Pancreas (tissue), 10 donors: ENCODE data around the gene PLET1. TPM values are rescaled to one million over a fixed set of nuclear protein-coding genes. Genes with fewer than 3 reads are reported as not detected.
"Not testable (repeated sequence)": the region's sequence is repeated elsewhere in the genome, so short reads cannot be mapped to it uniquely, and the experiment has no call there.

ENCODE experiments used
- ATAC-seq, 4 donors: fragments of 200-7000 bp; cut with Tn5 transposase; one replicate each; pipeline versions ENCODE4 v1.8.0 to v1.9.1; 2020; ENCODE audit warnings: mild to moderate bottlenecking in 4 of 4, moderate library complexity in 4 of 4
- DNase-seq, 6 donors: peaks; one replicate each; pipeline ENCODE4 v3.0.0-alpha.2; 2020
- FAIRE-seq: peaks from 2 replicates; lab custom pipeline; 2012; peaks lifted over from hg19 to GRCh38; lab: Jason Lieb, UNC
- H3K27ac ChIP-seq, 4 donors: fragments of 200-600 bp; sonication (generic); 1 replicate in 3 of 4; 2 replicates in 1 of 4; pipeline versions ENCODE4 v1.5.0 to v1.8.0; 2020
- H3K27me3 ChIP-seq, 4 donors: fragments of 200-600 bp; one replicate each; pipeline ENCODE4 v1.8.0; 2021
- H3K36me3 ChIP-seq, 3 donors: fragments of 200-600 bp; sonication (generic) in 1 of 3; one replicate each; pipeline versions ENCODE4 v1.5.0 to v1.8.0; 2020 to 2021
- H3K4me1 ChIP-seq, 3 donors: fragments of 200-600 bp; one replicate each; pipeline ENCODE4 v1.8.0; 2021
- H3K4me3 ChIP-seq, 4 donors: fragments of 200-600 bp; sonication (generic) in 2 of 4; one replicate each; pipeline versions ENCODE4 v1.5.0 to v1.8.0; 2020 to 2021
- H3K9me3 ChIP-seq, 4 donors: fragments of 200-600 bp; one replicate each; pipeline ENCODE4 v1.8.0; 2021
- WGBS, 2 donors: extraction: QIAGEN DNeasy Blood & Tissue Kit; methylation state at CpG; one replicate each; pipeline ENCODE4 v1.1.7; 2013; 5-methylcytosine and 5-hydroxymethylcytosine counted together
- intact Hi-C, 3 donors: fragments of 100-400 bp; cut with DNase I; formaldehyde crosslinking; loops; one replicate each; pipeline versions ENCODE4 v1.11.1 to v1.14.2; 2022
- polyA plus RNA-seq, 2 donors: library from polyadenylated mRNA; stranded (reverse); fragments of 200-250 nt; gene quantifications; one replicate each; pipeline ENCODE4 v1.2.3, GENCODE V29; 2013
- total RNA-seq, 6 donors: library from RNA; stranded (reverse); fragmentation: NEBNext Ultra II Directional in 4 of 6; extraction: Animal tissue kit (Norgen Biotek cat#: 25700) in 4 of 6; gene quantifications; one replicate each; pipeline versions ENCODE4 v1.2.1 to v1.2.4, GENCODE V29; 2021 to 2023
- TF ChIP-seq, protein P1 (sequence below), 4 donors: fragments of 200-600 bp; sonication (generic) in 3 of 4; IDR thresholded peaks; one replicate each; pipeline versions ENCODE4 v1.5.0 to v1.8.0; 2021; ENCODE audit warnings: antibody characterized with exemption in 4 of 4
- donor health status: healthy with polysubstance abuse.
- donor health status: DM: no; HTN: no; CAD: no; lungs with moderate emphysema.
- donor health status: DM: no; HTN: no; CAD: no.
- donor health status: control.
- donor health status: control.
- donor health status: Bipolar disorder and iron deficiency.
- donor health status: DM: yes; HTN: yes; CAD: no.
- donor health status: DM: no; HTN: no; CAD: no.
- donor health status: DM: no; HTN: no; CAD: no.
- donor health status: DM: yes; HTN: yes; CAD: no.

PLET1 gene
- total and polyA plus RNA-seq, 8 donors, result not detected

DNA sequence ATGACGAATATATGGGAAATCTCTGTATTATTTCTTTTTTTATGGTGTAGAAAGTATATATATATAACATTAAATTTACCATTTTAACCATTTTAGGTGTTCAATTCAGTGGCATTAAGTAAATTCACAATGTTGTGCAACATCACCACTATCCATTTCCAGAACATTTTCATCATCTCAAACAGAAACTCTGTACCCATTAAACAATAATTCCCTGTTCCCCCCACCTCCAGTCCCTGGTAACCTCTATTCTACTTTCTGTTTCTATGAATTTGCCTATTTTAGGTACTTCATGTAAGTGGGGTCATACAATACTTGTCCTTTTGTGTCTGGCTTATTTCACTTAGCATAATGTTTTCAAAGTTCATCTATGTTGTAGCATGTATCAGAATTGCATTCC lies 49.8 kb downstream of the PLET1 start:
- WGBS, 2 donors, result 54 to 63% methylated on average over 1 of the region's 1 CpG
- no peak for FAIRE-seq
- H3K36me3 ChIP-seq, result no peaks in the 10 kb centered on the region
- no peaks in the 10 kb centered on the region for H3K9me3 ChIP-seq
- no peak for ATAC-seq
- TF ChIP-seq, protein P1, sequence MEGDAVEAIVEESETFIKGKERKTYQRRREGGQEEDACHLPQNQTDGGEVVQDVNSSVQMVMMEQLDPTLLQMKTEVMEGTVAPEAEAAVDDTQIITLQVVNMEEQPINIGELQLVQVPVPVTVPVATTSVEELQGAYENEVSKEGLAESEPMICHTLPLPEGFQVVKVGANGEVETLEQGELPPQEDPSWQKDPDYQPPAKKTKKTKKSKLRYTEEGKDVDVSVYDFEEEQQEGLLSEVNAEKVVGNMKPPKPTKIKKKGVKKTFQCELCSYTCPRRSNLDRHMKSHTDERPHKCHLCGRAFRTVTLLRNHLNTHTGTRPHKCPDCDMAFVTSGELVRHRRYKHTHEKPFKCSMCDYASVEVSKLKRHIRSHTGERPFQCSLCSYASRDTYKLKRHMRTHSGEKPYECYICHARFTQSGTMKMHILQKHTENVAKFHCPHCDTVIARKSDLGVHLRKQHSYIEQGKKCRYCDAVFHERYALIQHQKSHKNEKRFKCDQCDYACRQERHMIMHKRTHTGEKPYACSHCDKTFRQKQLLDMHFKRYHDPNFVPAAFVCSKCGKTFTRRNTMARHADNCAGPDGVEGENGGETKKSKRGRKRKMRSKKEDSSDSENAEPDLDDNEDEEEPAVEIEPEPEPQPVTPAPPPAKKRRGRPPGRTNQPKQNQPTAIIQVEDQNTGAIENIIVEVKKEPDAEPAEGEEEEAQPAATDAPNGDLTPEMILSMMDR (IDR thresholded peaks at IDR 0.05), result no peak
- no peak for DNase-seq
- no peaks in the 10 kb centered on the region for H3K4me1 ChIP-seq
- H3K4me3 ChIP-seq, result no peak overlapping the region
- intact Hi-C loops, result no loop called here
- H3K27ac ChIP-seq, result no peak overlapping the region
- H3K27me3 ChIP-seq, result no peaks in the 10 kb centered on the region

DNA sequence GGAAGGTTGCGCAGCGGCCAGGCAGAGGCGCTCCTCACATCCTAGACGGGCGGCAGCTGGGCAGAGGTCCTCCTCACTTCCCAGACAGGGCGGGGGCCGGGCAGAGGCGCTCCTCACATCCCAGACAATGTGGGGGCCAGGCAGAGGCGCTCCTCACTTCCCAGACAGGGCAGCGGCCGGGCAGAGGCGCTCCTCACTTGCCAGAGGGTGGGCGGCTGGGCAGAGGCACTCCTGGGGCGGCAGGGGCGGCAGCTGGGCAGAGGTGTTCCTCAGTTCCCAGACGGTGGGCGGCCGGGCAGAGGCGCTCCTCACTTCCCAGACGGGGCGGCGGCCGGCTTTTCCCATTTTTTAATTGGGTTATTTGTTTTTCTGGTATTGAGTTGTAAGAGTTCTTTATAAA lies 54.6 kb downstream of the PLET1 start:
- no peaks in the 10 kb centered on the region for H3K36me3 ChIP-seq
- H3K4me3 ChIP-seq, result no peak overlapping the region
- no peaks in the 10 kb centered on the region for H3K9me3 ChIP-seq
- WGBS, 2 donors, result 91 to 93% methylated on average over 23 of the region's 23 CpGs
- TF ChIP-seq, protein P1 (IDR thresholded peaks at IDR 0.05), result no peak
- no peak overlapping the region for H3K27ac ChIP-seq
- no peak for ATAC-seq
- no peak for FAIRE-seq
- H3K4me1 ChIP-seq, result no peaks in the 10 kb centered on the region
- intact Hi-C loops, result no loop called here
- DNase-seq, result no peak
- H3K27me3 ChIP-seq, result no peaks in the 10 kb centered on the region

DNA sequence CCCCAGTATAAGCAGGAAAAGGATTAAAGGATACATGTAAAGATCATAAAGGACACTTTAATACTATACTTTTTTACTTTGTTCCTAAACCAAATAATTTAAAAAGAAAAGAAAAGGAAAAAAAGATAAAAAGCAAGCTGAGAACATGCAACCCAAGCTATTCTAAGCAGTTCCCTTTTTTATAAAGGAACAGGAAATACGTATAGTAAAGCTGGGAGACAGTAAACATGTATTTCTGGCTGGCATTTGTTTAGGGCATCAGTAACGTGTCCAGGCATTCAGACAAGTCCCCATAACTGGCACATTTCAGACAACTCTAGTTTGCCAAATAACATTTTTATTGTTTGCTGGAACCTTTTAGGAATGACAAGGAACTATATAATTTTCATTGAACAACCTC lies 60.4 kb downstream of the PLET1 start:
- no peak overlapping the region for H3K4me3 ChIP-seq
- H3K4me1 ChIP-seq, result no peaks in the 10 kb centered on the region
- FAIRE-seq, result no peak
- H3K36me3 ChIP-seq, result no peaks in the 10 kb centered on the region
- no peaks in the 10 kb centered on the region for H3K9me3 ChIP-seq
- DNase-seq, result no peak
- WGBS, 2 donors, result 40 to 42% methylated on average over 2 of the region's 2 CpGs
- TF ChIP-seq, protein P1 (IDR thresholded peaks at IDR 0.05), result no peak
- intact Hi-C loops, result no loop called here
- no peaks in the 10 kb centered on the region for H3K27me3 ChIP-seq
- H3K27ac ChIP-seq, result no peak overlapping the region
- no peak for ATAC-seq

DNA sequence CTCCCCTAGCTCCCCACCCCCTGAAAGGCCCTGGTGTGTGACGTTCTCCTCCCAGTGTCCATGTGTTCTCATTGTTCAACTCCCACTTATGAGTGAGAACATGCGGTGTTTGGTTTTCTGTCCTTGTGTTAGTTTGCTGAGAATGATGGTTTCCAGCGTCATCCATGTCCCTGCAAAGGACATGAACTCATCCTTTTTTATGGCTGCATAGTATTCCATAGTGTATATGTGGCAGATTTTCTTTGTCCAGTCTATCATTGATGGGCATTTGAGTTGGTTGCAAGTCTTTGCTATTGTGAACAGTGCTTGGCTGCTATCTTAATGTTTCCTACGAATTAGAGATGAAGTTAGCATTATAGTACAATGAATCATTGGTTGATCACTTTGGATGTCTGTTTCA lies 61.6 kb downstream of the PLET1 start:
- H3K4me3 ChIP-seq, H3K27ac ChIP-seq, DNase-seq, FAIRE-seq, H3K4me1 ChIP-seq, intact Hi-C loops, H3K9me3 ChIP-seq, ATAC-seq, H3K36me3 ChIP-seq, H3K27me3 ChIP-seq: not testable (repeated sequence)
- WGBS, 2 donors, result 68 to 74% methylated on average over 4 of the region's 4 CpGs

Other genes with a start within 250 kb of the PLET1 start
- gene DLAT, start 235.5 kb downstream of the PLET1 start, total RNA-seq, result 10 to 100 TPM in 2 of 6 donors, 1 to 10 TPM in 4; 5.5 to 13.9 (median 8.6) TPM
- gene DLAT, start 235.5 kb downstream of the PLET1 start, polyA plus RNA-seq, result 1 to 10 TPM; 4.2 to 8.2 TPM
- 1 to 10 TPM in 4 of 6 donors, under 1 TPM in 2; 0.69 to 1.5 (median 1.1) TPM for gene PIH1D2, start 186.8 kb downstream of the PLET1 start, total RNA-seq
- 1 to 10 TPM; 1.2 to 1.5 TPM for gene PIH1D2, start 186.8 kb downstream of the PLET1 start, polyA plus RNA-seq
- gene NKAPD1, start 186.6 kb downstream of the PLET1 start, total RNA-seq, result 10 to 100 TPM in 2 of 6 donors, 1 to 10 TPM in 4; 7.5 to 13.4 (median 9.1) TPM
- 1 to 10 TPM; 7.0 to 8.5 TPM for gene NKAPD1, start 186.6 kb downstream of the PLET1 start, polyA plus RNA-seq
- 10 to 100 TPM; 12.7 to 22.4 (median 17.7) TPM for gene TIMM8B, start 174.1 kb downstream of the PLET1 start, total RNA-seq
- 10 to 100 TPM; 38.5 to 49.4 TPM for gene TIMM8B, start 174.1 kb downstream of the PLET1 start, polyA plus RNA-seq
- 10 to 100 TPM; 30.4 to 49.9 (median 39.7) TPM for gene SDHD, start 174.0 kb downstream of the PLET1 start, total RNA-seq
- 10 to 100 TPM; 28.5 to 53.1 TPM for gene SDHD, start 174.0 kb downstream of the PLET1 start, polyA plus RNA-seq
- gene IL18, start 96.8 kb downstream of the PLET1 start, total RNA-seq, result 10 to 100 TPM in 1 of 6 donors, 1 to 10 TPM in 4, under 1 TPM in 1; 0.83 to 12.1 (median 4.5) TPM
- 1 to 10 TPM; 9.1 to 9.8 TPM for gene IL18, start 96.8 kb downstream of the PLET1 start, polyA plus RNA-seq
- not detected for gene TEX12, start 93.5 kb downstream of the PLET1 start, total RNA-seq
- gene TEX12, start 93.5 kb downstream of the PLET1 start, polyA plus RNA-seq, result under 1 TPM in 1 of 2 donors, not detected in 1; 0.19 TPM
- 1 to 10 TPM in 5 of 6 donors, under 1 TPM in 1; 0.59 to 4.1 (median 1.7) TPM for gene BCO2, start 85.3 kb downstream of the PLET1 start, total RNA-seq
- gene BCO2, start 85.3 kb downstream of the PLET1 start, polyA plus RNA-seq, result 1 to 10 TPM; 3.4 to 10.0 TPM
- 10 to 100 TPM in 3 of 6 donors, 1 to 10 TPM in 3; 7.0 to 15.3 (median 10.5) TPM for gene PTS, start 34.4 kb downstream of the PLET1 start, total RNA-seq
- 10 to 100 TPM; 33.0 to 41.5 TPM for gene PTS, start 34.4 kb downstream of the PLET1 start, polyA plus RNA-seq